ENCODE data around the gene SLC16A11. TPM values are rescaled to one million over a fixed set of nuclear protein-coding genes. Genes with fewer than 3 reads are reported as not detected.
A peak's percentile ranks its signal among the peaks of the same experiment; 100 is the strongest.

The SLC16A11 gene
- total and polyA plus RNA-seq, 2 experiments from 2014 or later: 0.93 to 2.4 TPM

GRCh38 chr17:6998855-6999508 is 44.9 kb downstream of the SLC16A11 start:
- H3K4me1 ChIP-seq (ENCODE audit: insufficient read depth): peaks cover 10% of the 10 kb centered on the region
- no peak for TF ChIP-seq EZH2phosphoT487 (IDR thresholded peaks at IDR 0.05; ENCODE audit: low read depth, severe bottlenecking, unreplicated experiment)
- TF ChIP-seq, protein P1, sequence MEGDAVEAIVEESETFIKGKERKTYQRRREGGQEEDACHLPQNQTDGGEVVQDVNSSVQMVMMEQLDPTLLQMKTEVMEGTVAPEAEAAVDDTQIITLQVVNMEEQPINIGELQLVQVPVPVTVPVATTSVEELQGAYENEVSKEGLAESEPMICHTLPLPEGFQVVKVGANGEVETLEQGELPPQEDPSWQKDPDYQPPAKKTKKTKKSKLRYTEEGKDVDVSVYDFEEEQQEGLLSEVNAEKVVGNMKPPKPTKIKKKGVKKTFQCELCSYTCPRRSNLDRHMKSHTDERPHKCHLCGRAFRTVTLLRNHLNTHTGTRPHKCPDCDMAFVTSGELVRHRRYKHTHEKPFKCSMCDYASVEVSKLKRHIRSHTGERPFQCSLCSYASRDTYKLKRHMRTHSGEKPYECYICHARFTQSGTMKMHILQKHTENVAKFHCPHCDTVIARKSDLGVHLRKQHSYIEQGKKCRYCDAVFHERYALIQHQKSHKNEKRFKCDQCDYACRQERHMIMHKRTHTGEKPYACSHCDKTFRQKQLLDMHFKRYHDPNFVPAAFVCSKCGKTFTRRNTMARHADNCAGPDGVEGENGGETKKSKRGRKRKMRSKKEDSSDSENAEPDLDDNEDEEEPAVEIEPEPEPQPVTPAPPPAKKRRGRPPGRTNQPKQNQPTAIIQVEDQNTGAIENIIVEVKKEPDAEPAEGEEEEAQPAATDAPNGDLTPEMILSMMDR (IDR thresholded peaks at IDR 0.05; ENCODE audit: poor library complexity): no peak
- TF ChIP-seq EZH2 (IDR thresholded peaks at IDR 0.05; ENCODE audit: borderline replicate concordance): no peak
- no peaks in the 10 kb centered on the region for H3K27me3 ChIP-seq
- no peak overlapping the region for H3K4me2 ChIP-seq
- no peaks in the 10 kb centered on the region for H3K9me3 ChIP-seq (ENCODE audit: low read depth)
- H4K20me1 ChIP-seq (ENCODE audit: insufficient read depth, poor library complexity, severe bottlenecking): no peaks in the 10 kb centered on the region
- peaks cover 9% of the 10 kb centered on the region for H3K79me2 ChIP-seq
- H3K4me3 ChIP-seq: no peak overlapping the region
- no peak overlapping the region for H2AFZ ChIP-seq
- no peaks in the 10 kb centered on the region for H3K9me2 ChIP-seq (replicated peaks; ENCODE audit: insufficient read depth)
- H3K27ac ChIP-seq: no peak overlapping the region
- DNase-seq (ENCODE audit: low spot score): no peak
- H3K36me3 ChIP-seq (replicated peaks; ENCODE audit: insufficient read depth, low read depth): no peaks in the 10 kb centered on the region
- 69% methylated on average over 11 of the region's 11 CpGs for WGBS (ENCODE audit: low lambda C conversion rate, missing lambda C conversion rate)

DNA sequence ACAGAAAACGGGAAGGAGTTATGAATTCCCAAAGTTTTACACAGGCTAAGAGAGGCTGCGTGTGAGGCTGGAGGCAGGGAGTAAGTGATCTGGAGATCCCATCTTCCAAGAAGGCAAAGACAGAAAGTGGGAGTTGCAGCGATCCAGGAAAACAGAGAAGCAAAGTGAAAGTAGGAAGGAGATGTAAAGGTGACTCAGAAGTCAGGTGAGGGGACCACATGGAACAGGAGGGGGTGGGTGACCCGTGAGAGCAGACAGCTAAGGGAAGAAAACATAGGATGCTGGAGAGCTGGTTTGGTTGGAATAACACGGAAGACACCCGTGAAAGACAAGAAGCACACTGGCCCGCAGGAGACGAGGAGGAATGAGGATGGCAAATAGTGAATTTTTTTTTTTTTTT is 46.7 kb downstream of the SLC16A11 start:
- Histone ChIP-seq H3K27ac (no peak overlapping the region), H3K9me2 (replicated peaks; ENCODE audit: insufficient read depth) (no peaks in the 10 kb centered on the region), H2AFZ (no peak overlapping the region), H3K79me2 (peaks cover 1% of the 10 kb centered on the region), H3K4me2 (no peak overlapping the region), H3K27me3 (no peaks in the 10 kb centered on the region), H3K4me1 (ENCODE audit: insufficient read depth) (peaks cover 10% of the 10 kb centered on the region), H4K20me1 (ENCODE audit: insufficient read depth, poor library complexity, severe bottlenecking) (no peaks in the 10 kb centered on the region), H3K36me3 (replicated peaks; ENCODE audit: insufficient read depth, low read depth) (no peaks in the 10 kb centered on the region), H3K9me3 (ENCODE audit: low read depth) (no peaks in the 10 kb centered on the region), H3K4me3 (no peak overlapping the region)
- TF ChIP-seq, protein P1 (IDR thresholded peaks at IDR 0.05; ENCODE audit: poor library complexity): no peak
- TF ChIP-seq EZH2phosphoT487 (IDR thresholded peaks at IDR 0.05; ENCODE audit: low read depth, severe bottlenecking, unreplicated experiment): no peak
- no peak for TF ChIP-seq EZH2 (IDR thresholded peaks at IDR 0.05; ENCODE audit: borderline replicate concordance)
- 80% methylated on average over 8 of the region's 8 CpGs for WGBS (ENCODE audit: low lambda C conversion rate, missing lambda C conversion rate)
- DNase-seq (ENCODE audit: low spot score): no peak

- Histone ChIP-seq H3K9me3 (ENCODE audit: low read depth) (no peaks in the 10 kb centered on the region), H3K36me3 (replicated peaks; ENCODE audit: insufficient read depth, low read depth) (no peaks in the 10 kb centered on the region), H3K4me3 (no peak overlapping the region), H2AFZ (no peak overlapping the region), H3K27ac (no peak overlapping the region), H3K4me2 (peak overlapping the region; percentile 88), H3K27me3 (no peaks in the 10 kb centered on the region), H3K79me2 (no peaks in the 10 kb centered on the region), H3K4me1 (ENCODE audit: insufficient read depth) (peaks cover 10% of the 10 kb centered on the region), H4K20me1 (ENCODE audit: insufficient read depth, poor library complexity, severe bottlenecking) (no peaks in the 10 kb centered on the region), H3K9me2 (replicated peaks; ENCODE audit: insufficient read depth) (no peaks in the 10 kb centered on the region)
- WGBS (ENCODE audit: low lambda C conversion rate, missing lambda C conversion rate): 82% methylated on average over 40 of the region's 58 CpGs
- no peak for TF ChIP-seq EZH2 (IDR thresholded peaks at IDR 0.05; ENCODE audit: borderline replicate concordance)
- no peak for TF ChIP-seq EZH2phosphoT487 (IDR thresholded peaks at IDR 0.05; ENCODE audit: low read depth, severe bottlenecking, unreplicated experiment)
- TF ChIP-seq, protein P1 (IDR thresholded peaks at IDR 0.05; ENCODE audit: poor library complexity): no peak
- no peak for DNase-seq (ENCODE audit: low spot score)
These were observed 47.5 kb downstream of the SLC16A11 start for GRCh38 chr17:6996256-6997011.

All from hepatocyte (in vitro differentiated cells).